ENCODE measurements around the gene ZNF316.
A peak's percentile ranks its signal among the peaks of the same experiment; 100 is the strongest.

The ZNF316 gene

GRCh38 chr7:6637544-6638229 lies 569 bp downstream of the ZNF316 start:
- no peak overlapping the region for H2AK5ac ChIP-seq (ENCODE audit: low read length)
- no peak overlapping the region for H4K5ac ChIP-seq (ENCODE audit: low read length)
- peak overlapping the region; percentile 68 for H3K9ac ChIP-seq (ENCODE audit: low read length)
- H3K4ac ChIP-seq (ENCODE audit: low read depth, low read length): peak overlapping the region; percentile 71
- peak overlapping the region; percentile 89 for H3K18ac ChIP-seq (ENCODE audit: low read length)
- H2BK120ac ChIP-seq (ENCODE audit: low read depth, low read length): no peak overlapping the region
- no peaks in the 10 kb centered on the region for H3K36me3 ChIP-seq (ENCODE audit: control insufficient read depth, insufficient read depth, low read length)
- DNase-seq: peak; percentile 46
- H3K27ac ChIP-seq (ENCODE audit: low read depth, low read length): no peak overlapping the region
- peak overlapping the region; percentile 54 for H3K4me3 ChIP-seq (ENCODE audit: low read length)
- no peak overlapping the region for H2BK5ac ChIP-seq (ENCODE audit: low read length)
- H2BK15ac ChIP-seq (replicated peaks; ENCODE audit: low read depth): no peak overlapping the region
- no peaks in the 10 kb centered on the region for H3K27me3 ChIP-seq (ENCODE audit: insufficient read depth, low read length, poor library complexity)
- H3K79me2 ChIP-seq (ENCODE audit: control insufficient read depth, insufficient read depth, low read length): no peaks in the 10 kb centered on the region
- H3K23ac ChIP-seq (ENCODE audit: low read length): no peak overlapping the region
- peak overlapping the region; percentile 82 for H3K56ac ChIP-seq (ENCODE audit: low read length)
- no peak overlapping the region for H4K8ac ChIP-seq (ENCODE audit: low read depth, low read length)
- no CpG with 5 or more reads among the region's 60 CpGs for WGBS (ENCODE audit: extremely low coverage, insufficient coverage, low lambda C conversion rate)
- H3K4me2 ChIP-seq (ENCODE audit: low read length): peak overlapping the region; percentile 60
- H3K4me1 ChIP-seq (ENCODE audit: control insufficient read depth, low read depth, low read length): no peaks in the 10 kb centered on the region
- H3K79me1 ChIP-seq (ENCODE audit: low read length): peaks cover 4% of the 10 kb centered on the region

- Histone ChIP-seq H3K27ac (ENCODE audit: low read depth, low read length) (no peak overlapping the region), H3K4ac (ENCODE audit: low read depth, low read length) (no peak overlapping the region), H3K18ac (ENCODE audit: low read length) (no peak overlapping the region), H3K4me3 (ENCODE audit: low read length) (no peak overlapping the region), H3K79me1 (ENCODE audit: low read length) (peaks cover 4% of the 10 kb centered on the region), H3K27me3 (ENCODE audit: insufficient read depth, low read length, poor library complexity) (no peaks in the 10 kb centered on the region), H2AK5ac (ENCODE audit: low read length) (no peak overlapping the region), H3K79me2 (ENCODE audit: control insufficient read depth, insufficient read depth, low read length) (no peaks in the 10 kb centered on the region), H4K8ac (ENCODE audit: low read depth, low read length) (no peak overlapping the region), H3K4me2 (ENCODE audit: low read length) (no peak overlapping the region), H2BK5ac (ENCODE audit: low read length) (no peak overlapping the region), H3K36me3 (ENCODE audit: control insufficient read depth, insufficient read depth, low read length) (no peaks in the 10 kb centered on the region), H2BK15ac (replicated peaks; ENCODE audit: low read depth) (no peak overlapping the region), H4K5ac (ENCODE audit: low read length) (no peak overlapping the region), H3K23ac (ENCODE audit: low read length) (no peak overlapping the region), H3K56ac (ENCODE audit: low read length) (no peak overlapping the region), H2BK120ac (ENCODE audit: low read depth, low read length) (no peak overlapping the region), H3K4me1 (ENCODE audit: control insufficient read depth, low read depth, low read length) (no peaks in the 10 kb centered on the region), H3K9ac (ENCODE audit: low read length) (no peak overlapping the region)
- no peak for DNase-seq
- no CpG with 5 or more reads among the region's 4 CpGs for WGBS (ENCODE audit: extremely low coverage, insufficient coverage, low lambda C conversion rate)
These were observed 1.9 kb downstream of the ZNF316 start for GRCh38 chr7:6639032-6639431.

- Histone ChIP-seq H3K18ac (ENCODE audit: low read length) (no peak overlapping the region), H3K79me1 (ENCODE audit: low read length) (peaks cover 4% of the 10 kb centered on the region), H4K8ac (ENCODE audit: low read depth, low read length) (no peak overlapping the region), H3K4me3 (ENCODE audit: low read length) (no peak overlapping the region), H3K4ac (ENCODE audit: low read depth, low read length) (no peak overlapping the region), H3K4me2 (ENCODE audit: low read length) (no peak overlapping the region), H4K5ac (ENCODE audit: low read length) (no peak overlapping the region), H3K56ac (ENCODE audit: low read length) (no peak overlapping the region), H2BK15ac (replicated peaks; ENCODE audit: low read depth) (no peak overlapping the region), H3K79me2 (ENCODE audit: control insufficient read depth, insufficient read depth, low read length) (no peaks in the 10 kb centered on the region), H3K9ac (ENCODE audit: low read length) (no peak overlapping the region), H3K27me3 (ENCODE audit: insufficient read depth, low read length, poor library complexity) (no peaks in the 10 kb centered on the region), H2BK120ac (ENCODE audit: low read depth, low read length) (no peak overlapping the region), H2AK5ac (ENCODE audit: low read length) (no peak overlapping the region), H3K27ac (ENCODE audit: low read depth, low read length) (no peak overlapping the region), H3K36me3 (ENCODE audit: control insufficient read depth, insufficient read depth, low read length) (no peaks in the 10 kb centered on the region), H3K4me1 (ENCODE audit: control insufficient read depth, low read depth, low read length) (no peaks in the 10 kb centered on the region), H2BK5ac (ENCODE audit: low read length) (no peak overlapping the region), H3K23ac (ENCODE audit: low read length) (no peak overlapping the region)
- DNase-seq: no peak
- no CpG with 5 or more reads among the region's 11 CpGs for WGBS (ENCODE audit: extremely low coverage, insufficient coverage, low lambda C conversion rate)
These were observed 2.5 kb downstream of the ZNF316 start for GRCh38 chr7:6639627-6640026.

GRCh38 chr7:6640246-6640721 lies 3.2 kb downstream of the ZNF316 start:
- Histone ChIP-seq H3K79me1 (ENCODE audit: low read length) (peaks cover 4% of the 10 kb centered on the region), H3K79me2 (ENCODE audit: control insufficient read depth, insufficient read depth, low read length) (no peaks in the 10 kb centered on the region), H4K8ac (ENCODE audit: low read depth, low read length) (no peak overlapping the region), H2BK120ac (ENCODE audit: low read depth, low read length) (no peak overlapping the region), H3K9ac (ENCODE audit: low read length) (no peak overlapping the region), H3K23ac (ENCODE audit: low read length) (no peak overlapping the region), H3K4me3 (ENCODE audit: low read length) (no peak overlapping the region), H3K18ac (ENCODE audit: low read length) (no peak overlapping the region), H3K4me1 (ENCODE audit: control insufficient read depth, low read depth, low read length) (no peaks in the 10 kb centered on the region), H2BK15ac (replicated peaks; ENCODE audit: low read depth) (no peak overlapping the region), H2BK5ac (ENCODE audit: low read length) (no peak overlapping the region), H2AK5ac (ENCODE audit: low read length) (no peak overlapping the region), H3K4me2 (ENCODE audit: low read length) (no peak overlapping the region), H3K4ac (ENCODE audit: low read depth, low read length) (no peak overlapping the region), H3K27me3 (ENCODE audit: insufficient read depth, low read length, poor library complexity) (no peaks in the 10 kb centered on the region), H3K27ac (ENCODE audit: low read depth, low read length) (no peak overlapping the region), H4K5ac (ENCODE audit: low read length) (no peak overlapping the region), H3K56ac (ENCODE audit: low read length) (no peak overlapping the region), H3K36me3 (ENCODE audit: control insufficient read depth, insufficient read depth, low read length) (no peaks in the 10 kb centered on the region)
- DNase-seq: peak; percentile 97
- WGBS (ENCODE audit: extremely low coverage, insufficient coverage, low lambda C conversion rate): no CpG with 5 or more reads among the region's 11 CpGs

GRCh38 chr7:6641305-6642035 lies 4.4 kb downstream of the ZNF316 start:
- no CpG with 5 or more reads among the region's 15 CpGs for WGBS (ENCODE audit: extremely low coverage, insufficient coverage, low lambda C conversion rate)
- Histone ChIP-seq H3K79me2 (ENCODE audit: control insufficient read depth, insufficient read depth, low read length) (no peaks in the 10 kb centered on the region), H3K36me3 (ENCODE audit: control insufficient read depth, insufficient read depth, low read length) (no peaks in the 10 kb centered on the region)

More at GRCh38 chr7:6641305-6642035, 4.4 kb downstream of the ZNF316 start:
- Histone ChIP-seq H3K56ac (ENCODE audit: low read length) (no peak overlapping the region), H4K5ac (ENCODE audit: low read length) (no peak overlapping the region), H3K9ac (ENCODE audit: low read length) (no peak overlapping the region), H3K27ac (ENCODE audit: low read depth, low read length) (no peak overlapping the region), H2BK15ac (replicated peaks; ENCODE audit: low read depth) (no peak overlapping the region), H3K79me1 (ENCODE audit: low read length) (peaks cover 4% of the 10 kb centered on the region), H2BK120ac (ENCODE audit: low read depth, low read length) (no peak overlapping the region), H3K4me2 (ENCODE audit: low read length) (no peak overlapping the region), H3K18ac (ENCODE audit: low read length) (no peak overlapping the region), H3K4ac (ENCODE audit: low read depth, low read length) (no peak overlapping the region), H3K23ac (ENCODE audit: low read length) (no peak overlapping the region), H2AK5ac (ENCODE audit: low read length) (no peak overlapping the region), H2BK5ac (ENCODE audit: low read length) (no peak overlapping the region), H4K8ac (ENCODE audit: low read depth, low read length) (no peak overlapping the region), H3K4me1 (ENCODE audit: control insufficient read depth, low read depth, low read length) (no peaks in the 10 kb centered on the region), H3K27me3 (ENCODE audit: insufficient read depth, low read length, poor library complexity) (no peaks in the 10 kb centered on the region), H3K4me3 (ENCODE audit: low read length) (no peak overlapping the region)
- no peak for DNase-seq
